Fibroblast of skin of abdomen (primary cell): Measurements from ENCODE around the gene PHLPP1.
A peak's percentile ranks its signal among the peaks of the same experiment; 100 is the strongest.

ENCODE experiments used
- DNase-seq: peaks from one replicate; pipeline ENCODE4 v3.0.0-alpha.2; 2013

PHLPP1 gene

DNA sequence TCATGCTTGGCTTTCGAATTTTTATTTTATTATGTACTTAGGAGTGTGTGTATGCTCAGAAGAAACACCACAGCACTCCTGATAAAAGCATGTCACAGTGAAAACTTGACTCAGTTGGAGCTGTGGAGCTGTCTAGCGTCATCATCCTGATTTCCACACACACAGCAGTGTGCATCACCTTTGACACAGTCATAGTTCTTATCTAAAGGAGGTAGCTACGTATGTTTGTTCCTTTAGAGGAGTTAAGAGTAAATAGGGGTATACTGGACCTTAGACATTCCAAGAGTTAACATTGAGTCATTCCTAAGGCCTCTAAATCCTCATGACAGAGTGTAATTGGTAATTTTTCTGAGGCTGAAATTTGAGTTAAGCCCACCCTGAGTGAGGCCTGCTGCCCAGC, 96.9 kb downstream of the PHLPP1 start:
- DNase-seq: no peak

DNA sequence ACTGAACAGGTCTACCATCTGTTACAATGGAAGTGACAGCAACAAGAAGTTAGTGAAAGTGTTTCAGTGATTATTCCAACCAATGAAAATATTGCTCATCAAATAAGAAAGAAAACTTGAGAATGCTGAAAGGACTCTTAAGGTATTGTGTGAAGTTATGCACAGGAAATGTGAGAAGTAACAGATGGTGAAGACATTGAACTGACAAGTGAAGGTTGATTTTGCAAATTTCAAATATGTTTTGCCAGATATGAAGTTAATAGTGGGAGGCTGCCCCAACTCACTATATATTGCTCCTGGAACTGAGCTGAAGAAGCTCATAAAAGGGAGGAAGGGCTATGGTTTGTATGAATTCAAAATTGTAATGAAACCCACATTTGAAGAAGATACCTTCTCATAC, 97.5 kb downstream of the PHLPP1 start:
- no peak for DNase-seq

DNA sequence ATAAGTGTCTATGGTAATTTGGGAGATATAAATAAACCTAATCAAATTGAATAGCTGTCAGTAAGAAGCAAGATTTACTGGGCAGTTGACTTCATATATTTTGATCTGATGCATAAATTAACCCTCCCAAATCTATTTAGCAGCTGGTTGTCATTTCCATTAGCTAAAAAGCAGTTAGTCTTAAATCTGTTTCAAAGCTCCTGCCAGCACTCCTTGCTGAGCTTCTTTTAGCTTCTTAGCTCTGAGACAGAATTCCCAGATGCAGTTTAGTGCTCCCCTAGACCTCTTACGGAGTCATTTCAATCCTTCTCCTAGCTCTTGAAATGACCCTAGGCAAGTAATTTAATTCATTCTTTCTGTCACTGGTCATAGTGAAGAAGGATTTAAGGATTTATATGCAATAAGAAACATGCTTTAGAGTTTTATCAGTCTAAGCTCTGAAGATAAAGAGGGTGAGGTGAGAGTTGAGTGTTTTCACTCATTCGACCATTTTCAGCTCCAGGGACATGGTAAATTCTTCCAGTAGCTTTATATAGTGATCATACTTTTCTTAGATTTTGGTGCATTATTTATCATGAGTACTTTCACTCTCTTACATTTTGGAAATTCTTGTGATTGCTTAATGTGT, 98.9 kb downstream of the PHLPP1 start:
- no peak for DNase-seq

DNA sequence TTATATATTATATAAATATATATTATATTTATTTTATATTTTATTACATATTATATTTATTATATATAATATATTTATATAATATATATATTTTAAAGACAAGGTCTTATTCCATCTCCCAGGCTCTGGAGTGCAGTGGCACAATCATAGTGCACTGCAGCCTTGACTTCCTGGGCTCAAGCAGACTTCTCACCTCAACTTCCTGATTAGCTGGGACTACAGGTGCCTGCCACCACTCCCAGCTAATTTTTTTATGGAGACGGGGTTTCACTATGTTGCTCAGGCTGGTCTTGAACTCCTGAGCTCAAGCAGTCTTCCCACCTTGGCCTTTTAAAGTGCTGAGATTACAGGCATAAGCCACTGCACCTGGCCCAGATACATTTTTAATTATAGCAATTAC, 110.0 kb downstream of the PHLPP1 start:
- DNase-seq: no peak

DNA sequence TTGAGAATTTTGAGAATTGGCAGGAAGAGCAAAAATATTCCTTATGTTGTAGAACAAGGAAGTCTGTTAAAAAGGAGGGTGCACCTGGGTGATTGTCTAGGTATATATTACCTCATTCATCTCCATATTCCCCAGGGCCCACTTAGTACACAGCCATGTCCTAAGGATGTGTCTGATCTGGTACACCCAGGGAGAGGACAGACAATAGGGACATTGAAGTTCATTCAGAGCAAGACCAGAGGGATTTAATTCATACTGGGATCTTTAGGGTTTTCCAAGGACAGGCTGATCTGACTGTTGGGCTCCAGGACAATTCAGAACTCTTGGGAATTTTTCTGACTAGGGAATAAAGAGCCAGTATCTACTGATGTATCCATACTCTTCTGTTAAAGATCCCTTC, 112.1 kb downstream of the PHLPP1 start:
- DNase-seq: no peak

DNA sequence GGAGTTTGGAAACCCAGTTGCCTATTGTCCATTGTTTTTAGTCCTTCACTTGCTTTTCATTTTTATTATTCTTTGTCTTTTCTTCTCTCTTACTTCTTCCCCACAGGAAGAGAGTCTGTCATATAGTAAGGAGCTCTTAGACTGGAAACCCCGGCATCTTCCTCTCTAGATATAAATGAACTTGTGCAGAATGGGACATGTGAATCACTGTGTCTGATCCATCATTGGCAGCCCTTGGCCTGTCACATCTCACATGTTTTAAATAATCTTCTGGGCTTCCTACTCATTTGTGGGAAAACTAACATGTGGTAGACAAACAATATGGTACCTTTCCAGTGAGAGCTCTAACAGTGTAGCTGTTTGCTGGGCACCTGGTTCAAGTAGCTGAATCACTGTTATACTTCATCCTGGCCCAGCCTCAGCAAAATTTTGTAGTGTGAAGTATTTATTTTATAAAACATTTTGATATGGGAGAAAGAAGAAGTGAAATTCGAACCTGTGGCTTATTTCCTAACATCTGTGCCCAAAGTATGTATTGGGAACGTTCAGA, 112.8 kb downstream of the PHLPP1 start:
- no peak for DNase-seq

DNA sequence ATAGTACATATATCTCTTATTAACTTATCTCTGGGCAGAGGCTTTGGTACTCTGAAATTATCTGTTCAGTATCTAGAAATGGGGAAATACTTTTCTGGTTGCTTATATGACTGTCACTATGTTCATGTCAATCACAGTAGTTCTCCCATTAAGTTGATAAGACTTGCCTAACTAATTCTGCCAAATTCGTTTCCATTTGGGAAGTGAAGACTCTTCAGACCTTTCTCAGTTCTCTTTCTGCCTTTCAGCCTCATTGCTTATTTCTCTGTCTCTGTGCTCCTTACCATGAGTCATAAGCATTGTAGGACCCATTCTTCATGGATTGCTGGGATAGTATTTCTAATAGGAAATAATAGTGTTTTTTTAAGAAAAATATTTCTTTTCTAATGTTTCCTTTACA, 113.5 kb downstream of the PHLPP1 start:
- no peak for DNase-seq

DNA sequence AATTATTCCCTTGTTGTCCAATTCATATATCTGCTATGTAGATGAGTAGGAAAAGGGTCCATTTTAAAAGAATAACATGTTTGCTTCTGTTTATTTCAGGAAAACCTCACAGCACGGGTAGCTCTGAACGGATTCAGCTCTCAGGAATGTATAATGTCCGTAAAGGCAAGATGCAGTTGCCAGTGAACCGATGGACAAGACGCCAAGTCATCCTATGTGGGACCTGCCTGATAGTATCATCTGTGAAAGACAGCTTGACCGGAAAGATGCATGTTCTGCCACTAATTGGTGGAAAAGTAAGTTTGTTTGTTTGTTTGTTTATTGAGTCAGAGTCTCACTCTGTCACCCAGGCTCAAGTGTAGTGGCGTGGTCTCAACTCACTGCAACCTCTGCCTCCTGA, 114.6 kb downstream of the PHLPP1 start:
- DNase-seq: no peak

DNA sequence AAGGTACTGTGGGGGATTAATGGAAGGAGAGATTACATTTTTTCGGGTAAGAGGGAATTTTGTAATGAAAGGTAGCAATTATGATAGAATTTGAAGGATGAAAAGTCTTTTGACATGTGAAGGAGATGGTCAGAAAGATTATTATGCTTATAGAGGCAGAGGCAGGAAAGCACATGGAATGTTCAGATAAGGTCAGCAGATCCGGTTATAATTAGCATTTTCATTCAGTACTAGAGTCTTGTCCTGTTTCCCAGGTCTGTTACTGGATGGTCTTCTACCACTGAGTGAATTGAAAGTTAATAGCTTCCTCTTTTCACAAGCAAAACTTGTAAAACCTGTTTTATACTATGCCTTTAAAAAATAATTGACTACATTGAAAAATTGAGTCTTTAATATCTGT, 116.9 kb downstream of the PHLPP1 start:
- no peak for DNase-seq

DNA sequence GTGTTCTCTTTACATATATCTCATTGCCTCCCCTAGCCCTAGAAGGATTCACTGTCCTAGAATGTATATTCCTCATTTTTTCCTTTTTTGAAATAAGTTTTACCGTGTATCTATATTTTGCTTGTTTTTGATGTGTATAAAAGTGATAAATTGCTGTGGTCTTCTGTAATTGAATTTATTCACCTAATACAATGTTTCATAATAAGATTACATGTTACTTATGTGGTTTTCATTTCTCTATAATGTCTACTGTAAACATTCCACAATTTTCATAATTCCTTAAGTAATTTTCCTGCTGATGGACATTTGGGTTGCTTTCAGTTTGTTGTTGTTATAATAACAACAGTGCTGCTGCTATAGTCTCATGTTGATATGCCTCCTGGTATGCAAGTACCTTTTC, 118.2 kb downstream of the PHLPP1 start:
- DNase-seq: no peak

DNA sequence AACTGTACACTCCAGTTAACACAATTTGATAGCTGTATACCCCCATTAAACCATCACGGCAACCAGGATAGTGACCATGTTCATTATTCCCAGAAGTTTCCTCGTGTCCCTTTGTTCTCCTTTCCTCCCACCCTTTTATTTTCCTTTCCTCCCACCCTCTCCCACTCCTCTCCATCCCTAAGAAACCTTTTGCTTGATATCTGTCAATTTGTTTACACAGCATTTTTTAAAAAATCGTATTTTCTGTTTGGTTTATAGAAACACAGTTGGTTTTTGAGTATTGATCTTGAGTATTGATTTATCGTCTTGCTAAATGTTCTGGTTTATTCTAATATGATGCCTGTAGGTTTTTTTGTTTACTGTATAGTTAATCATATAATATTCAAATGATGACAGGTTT, 119.4 kb downstream of the PHLPP1 start:
- no peak for DNase-seq

DNA sequence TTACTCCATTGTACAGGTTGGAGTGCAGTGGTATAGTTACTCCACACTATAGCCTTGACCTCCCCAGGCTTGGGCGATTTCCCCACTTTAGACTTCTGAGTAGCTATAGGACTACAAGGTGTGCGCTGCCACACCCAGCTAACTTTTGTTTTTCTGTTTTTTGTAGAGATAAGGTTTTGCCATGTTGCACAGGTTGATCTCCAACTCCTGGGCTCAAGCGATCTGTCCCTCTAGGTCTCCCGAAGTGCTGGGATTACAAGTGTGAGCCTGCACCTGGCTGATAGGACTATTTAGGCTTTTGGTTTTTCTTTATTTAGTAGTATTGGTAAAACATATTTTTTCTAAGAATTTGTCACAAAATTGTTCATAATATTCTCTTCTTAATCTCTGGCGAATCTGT, 121.7 kb downstream of the PHLPP1 start:
- no peak for DNase-seq

DNA sequence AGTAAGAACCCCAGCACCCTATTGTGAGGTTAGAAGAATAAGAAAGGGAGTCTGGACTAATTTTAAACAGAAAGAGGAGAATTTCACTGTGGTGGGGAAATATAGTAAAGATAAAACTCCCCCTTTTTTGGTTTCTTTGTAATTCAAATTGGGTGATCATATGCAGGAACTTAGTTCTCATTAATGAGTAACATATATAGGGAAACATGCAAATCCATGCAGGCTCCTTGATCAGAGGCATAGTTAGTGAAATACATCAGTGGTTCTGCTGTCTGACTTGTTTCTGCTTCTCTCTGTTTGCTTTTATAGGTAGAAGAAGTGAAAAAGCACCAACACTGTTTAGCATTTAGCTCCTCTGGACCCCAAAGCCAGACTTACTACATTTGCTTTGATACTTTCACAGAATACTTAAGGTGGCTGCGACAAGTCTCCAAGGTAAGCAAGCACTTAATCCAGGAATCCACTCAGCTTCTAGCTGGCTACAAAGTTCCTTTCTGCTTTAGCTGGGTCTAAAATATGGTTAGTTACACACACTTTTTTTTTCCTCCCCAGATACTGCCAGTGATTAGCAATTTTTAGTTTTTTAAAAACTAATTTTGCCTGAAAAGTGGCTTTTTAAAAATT, 123.2 kb downstream of the PHLPP1 start:
- no peak for DNase-seq

DNA sequence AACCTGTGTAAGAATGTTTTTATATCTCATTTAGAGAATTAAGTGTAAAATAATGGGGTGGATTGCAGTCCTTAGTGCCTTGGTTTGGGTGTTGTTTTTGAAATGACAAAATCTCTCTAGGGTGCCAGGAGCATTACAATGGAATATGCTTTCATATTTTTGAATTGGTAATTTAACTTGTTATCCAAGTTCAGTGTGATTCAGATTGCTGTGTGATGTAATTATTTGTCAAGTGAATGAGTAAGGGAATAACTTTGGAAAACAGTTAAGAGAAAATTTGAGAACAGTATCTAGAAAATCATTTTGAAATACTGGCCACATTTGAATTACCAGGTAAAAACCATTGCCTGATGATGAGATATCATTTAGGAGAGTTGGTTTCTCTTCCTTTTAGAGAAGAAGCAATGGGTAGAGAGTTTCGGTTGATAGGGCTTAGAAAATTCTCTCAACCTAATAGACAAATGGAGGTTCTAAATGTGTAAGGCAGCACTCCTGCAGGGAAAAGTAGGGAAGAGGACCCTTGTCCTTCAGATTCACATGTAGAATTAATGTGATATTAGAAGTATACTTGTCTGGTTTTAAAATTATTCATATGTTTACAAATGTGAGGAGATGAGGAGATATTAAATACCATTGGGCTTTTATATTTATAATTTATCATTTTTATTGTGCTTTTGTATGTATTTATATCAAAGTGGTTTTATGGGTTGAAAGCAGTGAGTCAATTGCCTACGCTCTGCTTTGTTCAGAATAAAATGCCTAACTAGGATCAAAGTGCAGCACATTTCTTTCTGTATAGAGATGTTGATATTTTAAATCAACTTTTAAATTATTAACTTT, 124.8 kb downstream of the PHLPP1 start:
- no peak for DNase-seq

DNA sequence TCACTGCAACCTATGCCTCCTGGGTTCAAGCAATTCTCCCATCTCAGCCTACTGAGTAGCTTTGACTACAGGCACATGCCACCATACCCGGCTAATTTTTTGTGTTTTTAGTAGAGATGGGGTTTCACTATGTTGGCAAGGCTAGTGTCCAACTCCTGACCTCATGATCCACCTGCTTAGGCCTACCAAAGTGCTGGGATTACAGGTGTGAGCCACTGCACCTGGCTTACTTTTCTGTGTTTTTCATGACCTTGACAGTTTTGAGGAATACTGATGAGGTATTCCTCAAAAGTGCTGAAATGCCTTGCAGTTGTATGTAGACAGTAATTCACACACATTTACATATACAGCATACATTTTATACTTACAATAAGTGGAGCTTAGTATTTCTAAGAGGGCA, 126.1 kb downstream of the PHLPP1 start:
- no peak for DNase-seq

DNA sequence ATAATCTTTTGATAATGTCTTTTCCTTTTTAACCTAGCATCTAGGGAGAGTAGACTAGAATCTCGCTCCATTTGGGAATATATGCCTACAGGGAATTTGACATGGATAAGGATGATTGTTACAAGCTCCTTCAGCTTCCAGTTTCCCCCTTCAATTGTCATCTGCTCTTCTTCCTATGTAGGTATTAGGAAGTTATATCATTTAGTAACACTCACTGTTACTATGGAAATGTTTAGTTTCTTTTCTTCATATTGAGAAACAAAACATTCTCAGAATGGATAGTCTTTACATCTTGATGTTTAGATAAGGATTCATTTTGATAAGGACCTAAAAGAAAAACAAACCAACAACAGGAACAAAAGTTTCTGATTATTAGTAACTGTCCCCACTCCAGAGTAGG, 127.6 kb downstream of the PHLPP1 start:
- no peak for DNase-seq

DNA sequence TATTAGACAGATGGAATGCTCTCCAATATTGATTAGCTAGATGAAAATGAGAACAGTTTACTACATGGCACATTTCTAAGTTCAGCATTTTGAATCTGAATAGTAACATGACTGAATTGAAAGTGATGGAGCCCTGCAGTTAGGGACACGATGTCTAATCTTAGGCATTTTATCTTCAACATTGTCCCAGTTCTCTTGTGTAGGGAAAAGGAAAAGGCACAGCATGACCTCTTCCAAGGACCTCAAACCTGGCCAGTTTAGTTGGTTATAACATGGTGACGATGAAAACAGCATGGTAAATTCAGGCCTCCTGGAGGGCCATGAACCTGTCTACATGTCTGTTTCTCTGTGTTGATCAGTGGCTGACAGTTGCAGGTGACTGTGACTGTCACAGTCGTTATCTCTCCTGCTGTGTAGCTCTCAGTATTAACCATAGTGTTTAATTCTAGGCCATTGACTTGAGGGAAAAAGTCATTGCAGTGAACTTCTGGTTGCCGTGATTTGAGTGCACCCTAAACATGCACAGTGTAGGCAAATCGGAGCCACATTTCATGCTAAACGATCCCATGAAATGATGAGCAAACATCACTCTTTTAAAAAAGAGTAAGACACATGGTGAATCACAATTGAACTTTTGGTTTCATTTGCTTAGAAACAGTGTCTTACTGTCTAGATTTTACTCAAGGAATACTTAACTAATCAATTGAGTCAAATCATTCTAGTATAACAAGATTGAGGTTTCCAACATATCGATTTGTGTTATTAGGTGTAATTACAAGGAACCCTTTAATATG, 129.7 kb downstream of the PHLPP1 start:
- DNase-seq: no peak

DNA sequence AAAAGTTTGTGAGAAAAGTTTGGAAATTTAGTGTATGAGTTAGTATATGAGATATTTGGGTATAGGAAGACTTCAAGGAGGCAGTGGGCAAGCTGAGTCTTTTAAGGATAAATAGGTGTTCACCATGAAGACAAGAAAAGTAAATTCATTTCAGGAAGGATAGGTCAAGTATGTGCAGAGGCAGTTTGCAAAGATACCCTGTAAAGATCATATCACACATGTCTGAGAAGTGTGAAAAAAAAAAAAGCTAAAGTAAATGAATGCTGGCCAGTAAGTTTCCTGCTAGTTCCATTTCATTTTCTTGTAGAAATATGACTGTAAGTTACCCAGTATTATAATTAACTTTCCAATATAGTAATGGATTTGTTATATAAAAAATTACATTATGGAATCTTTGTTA, 131.0 kb downstream of the PHLPP1 start:
- DNase-seq: no peak

DNA sequence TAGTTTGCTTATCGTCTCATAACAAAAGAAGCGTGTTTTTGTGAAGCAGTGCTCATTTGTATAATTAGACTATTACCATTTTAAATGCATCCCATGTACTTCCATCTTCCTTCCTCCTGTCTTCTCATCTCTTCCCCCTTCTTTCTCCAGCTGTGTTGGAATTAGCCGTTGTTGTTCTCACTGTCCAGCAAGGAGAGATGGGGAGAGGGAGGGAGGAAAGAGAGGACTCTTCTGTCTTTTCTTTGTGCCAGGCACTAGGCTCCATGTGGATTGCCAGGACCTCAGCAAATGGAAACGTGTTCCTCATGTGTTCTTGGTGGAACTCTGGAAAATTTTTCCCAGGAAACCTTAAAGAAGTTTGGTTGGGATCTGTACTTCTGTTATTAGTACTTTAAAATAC, 131.7 kb downstream of the PHLPP1 start:
- no peak for DNase-seq

DNA sequence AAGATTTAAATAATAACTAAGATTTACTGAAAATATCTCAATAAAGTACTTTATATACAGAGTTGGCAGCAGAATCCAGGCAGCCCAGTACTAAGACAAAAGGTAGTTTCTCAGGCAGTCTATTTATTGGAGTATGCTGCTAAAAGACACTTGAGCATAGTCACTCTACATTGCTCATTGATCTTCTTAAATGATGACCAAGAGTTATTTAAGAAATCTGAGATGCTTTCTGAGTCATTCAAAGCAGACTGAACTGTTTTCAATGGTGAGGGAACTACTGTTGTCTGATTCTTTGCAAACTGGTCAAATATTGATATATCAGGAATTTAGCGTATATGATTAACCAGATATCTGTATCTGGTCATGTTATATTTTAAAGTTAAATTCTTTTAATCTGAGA, 133.6 kb downstream of the PHLPP1 start:
- DNase-seq: peak; percentile 19

DNA sequence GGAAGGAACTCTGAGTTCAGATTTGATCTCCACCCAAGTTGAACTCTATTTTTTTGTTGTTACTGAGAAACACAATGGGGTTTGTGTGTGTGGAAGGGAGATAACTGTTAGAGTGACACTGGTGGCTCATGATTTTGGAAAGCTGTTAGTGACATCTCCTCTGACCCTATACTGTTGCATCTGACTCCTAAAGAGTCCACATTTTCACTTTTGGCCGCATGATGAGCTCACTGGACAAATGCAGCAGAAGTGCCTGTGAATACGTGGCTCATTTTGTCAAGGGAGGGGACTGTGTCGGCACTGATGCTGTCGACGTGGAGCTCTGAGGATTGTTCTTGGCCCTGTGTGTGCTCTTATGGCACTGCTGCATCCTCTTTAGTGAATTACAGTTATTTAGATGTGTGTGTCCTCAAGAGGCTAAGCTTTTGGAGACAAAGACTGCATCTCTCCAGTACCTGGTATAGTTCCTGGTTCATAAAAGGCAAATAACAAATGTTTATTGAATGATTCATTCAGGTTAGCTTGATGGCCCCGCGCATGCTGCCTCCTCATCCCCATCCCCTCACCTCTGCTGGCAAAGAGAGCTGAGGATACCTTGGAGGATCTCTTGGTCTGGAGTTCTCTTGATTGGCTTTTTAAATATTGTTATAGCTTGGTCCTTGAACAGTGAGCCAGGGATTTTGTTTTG, 135.4 kb downstream of the PHLPP1 start:
- DNase-seq: no peak

DNA sequence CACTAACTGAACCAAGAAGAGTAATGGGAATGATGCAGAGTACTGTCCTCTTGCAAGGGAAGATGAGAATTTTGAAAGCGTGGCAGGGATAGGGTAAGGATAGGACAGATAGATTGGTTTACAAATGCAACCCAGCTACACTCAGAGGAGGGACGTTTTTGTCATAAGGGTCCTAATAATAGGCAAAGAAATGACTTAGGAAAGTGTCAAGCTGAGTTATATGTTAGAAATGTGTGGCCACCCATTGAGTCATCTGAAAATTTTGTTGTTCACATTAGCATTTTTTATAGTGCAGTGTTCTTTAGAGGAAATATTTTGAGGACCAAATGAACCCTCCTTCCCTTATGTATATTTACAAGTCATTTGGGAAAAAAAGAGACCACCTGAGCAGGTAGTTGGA, 137.5 kb downstream of the PHLPP1 start:
- peak; percentile 16 for DNase-seq
